GM12892 (cell line): ENCODE measurements around the gene JAKMIP1.

Experiments
- POLR2A ChIP-seq: IDR thresholded peaks from 2 replicates; pipeline ENCODE4 v1.6.1; 2011; ENCODE audit warnings: low read depth, low read length, control low read depth
- POLR2AphosphoS5 ChIP-seq: IDR thresholded peaks from 2 replicates; pipeline ENCODE4 v1.6.1; 2011; ENCODE audit warnings: low read depth, low read length, control low read depth
- TAF1 ChIP-seq: IDR thresholded peaks from 2 replicates; pipeline ENCODE4 v1.6.1; 2011; ENCODE audit warnings: low read depth, mild to moderate bottlenecking, control low read depth, low read length, borderline replicate concordance

- TF ChIP-seq TAF1 (no peak), POLR2A (no peak), POLR2AphosphoS5 (no peak)
Observed at GRCh38 chr4:6059375-6059805, 141.0 kb downstream of the JAKMIP1 start.
